RWPE2 (cell line): ENCODE results near the gene TMCC3.

ENCODE experiments used
- ATAC-seq: fragments of 200-7000 bp; cut with Tn5 transposase; 3 replicates; pipeline ENCODE4 v1.9.1; 2021; ENCODE audit warnings: low read depth
- DNase-seq: peaks from one replicate; pipeline ENCODE4 v3.0.0-alpha.2; 2020; ENCODE audit warnings: low spot score
- H3K27ac ChIP-seq: fragments of 450-650 bp; 2 replicates; pipeline ENCODE4 v1.5.1; 2017; ENCODE audit warnings: mild to moderate bottlenecking; ENCODE audit not compliant: poor library complexity, severe bottlenecking
- H3K27me3 ChIP-seq: fragments of 250-450 bp; sonication (Bioruptor Pico); 2 replicates; pipeline ENCODE4 v1.5.1; 2021; ENCODE audit warnings: mild to moderate bottlenecking, moderate library complexity; ENCODE audit not compliant: insufficient read depth, poor library complexity, severe bottlenecking
- H3K36me3 ChIP-seq: fragments of 250-450 bp; sonication (Bioruptor Pico); 2 replicates; pipeline ENCODE4 v1.5.1; 2020; ENCODE audit warnings: low read depth, mild to moderate bottlenecking, moderate library complexity
- H3K4me1 ChIP-seq: fragments of 250-450 bp; sonication (Bioruptor Pico); 2 replicates; pipeline ENCODE4 v1.5.1; 2021; ENCODE audit warnings: mild to moderate bottlenecking, moderate library complexity; ENCODE audit not compliant: insufficient read depth, poor library complexity, severe bottlenecking
- H3K4me3 ChIP-seq: fragments of 250-450 bp; sonication (Bioruptor Pico); 2 replicates; pipeline ENCODE4 v1.5.1; 2021; ENCODE audit warnings: mild to moderate bottlenecking, moderate library complexity; ENCODE audit not compliant: severe bottlenecking
- H3K9me3 ChIP-seq: fragments of 250-450 bp; sonication (Bioruptor Pico); 2 replicates; pipeline ENCODE4 v1.5.1; 2021; ENCODE audit warnings: mild to moderate bottlenecking, moderate library complexity; ENCODE audit not compliant: severe bottlenecking
- TF ChIP-seq, protein P1 (sequence below): fragments of 450-650 bp; IDR thresholded peaks from one replicate; pipeline ENCODE4 v1.5.1; 2017; ENCODE audit warnings: mild to moderate bottlenecking, moderate library complexity; ENCODE audit not compliant: poor library complexity, severe bottlenecking

TMCC3 gene

DNA sequence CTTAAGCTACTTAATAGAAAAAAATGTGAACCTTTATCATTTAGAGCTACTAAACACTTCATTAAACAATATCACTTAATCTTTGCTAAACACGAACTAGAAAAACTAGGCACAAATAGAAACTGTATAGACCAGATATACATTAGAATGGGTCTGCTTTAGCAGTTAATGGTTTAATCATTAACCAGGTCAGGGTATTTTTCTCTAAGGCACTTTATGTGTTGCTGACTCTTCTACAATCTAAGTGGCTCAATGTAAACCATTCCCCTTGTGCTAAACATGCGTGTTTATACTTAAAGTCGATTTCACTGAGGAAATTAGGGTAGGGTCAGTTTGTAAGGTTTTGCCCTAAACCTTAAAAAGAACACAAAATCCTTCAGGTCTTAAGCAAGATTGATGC lies 29.7 kb downstream of the TMCC3 start:
- Histone ChIP-seq H3K4me1 (peaks cover 71% of the 10 kb centered on the region), H3K36me3 (no peaks in the 10 kb centered on the region), H3K4me3 (no peak overlapping the region), H3K27ac (peak overlapping the region; percentile 94), H3K27me3 (no peaks in the 10 kb centered on the region), H3K9me3 (no peaks in the 10 kb centered on the region)
- ATAC-seq (no peak), DNase-seq (no peak)
- TF ChIP-seq, protein P1, sequence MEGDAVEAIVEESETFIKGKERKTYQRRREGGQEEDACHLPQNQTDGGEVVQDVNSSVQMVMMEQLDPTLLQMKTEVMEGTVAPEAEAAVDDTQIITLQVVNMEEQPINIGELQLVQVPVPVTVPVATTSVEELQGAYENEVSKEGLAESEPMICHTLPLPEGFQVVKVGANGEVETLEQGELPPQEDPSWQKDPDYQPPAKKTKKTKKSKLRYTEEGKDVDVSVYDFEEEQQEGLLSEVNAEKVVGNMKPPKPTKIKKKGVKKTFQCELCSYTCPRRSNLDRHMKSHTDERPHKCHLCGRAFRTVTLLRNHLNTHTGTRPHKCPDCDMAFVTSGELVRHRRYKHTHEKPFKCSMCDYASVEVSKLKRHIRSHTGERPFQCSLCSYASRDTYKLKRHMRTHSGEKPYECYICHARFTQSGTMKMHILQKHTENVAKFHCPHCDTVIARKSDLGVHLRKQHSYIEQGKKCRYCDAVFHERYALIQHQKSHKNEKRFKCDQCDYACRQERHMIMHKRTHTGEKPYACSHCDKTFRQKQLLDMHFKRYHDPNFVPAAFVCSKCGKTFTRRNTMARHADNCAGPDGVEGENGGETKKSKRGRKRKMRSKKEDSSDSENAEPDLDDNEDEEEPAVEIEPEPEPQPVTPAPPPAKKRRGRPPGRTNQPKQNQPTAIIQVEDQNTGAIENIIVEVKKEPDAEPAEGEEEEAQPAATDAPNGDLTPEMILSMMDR, result no peak

- Histone ChIP-seq H3K9me3 (no peaks in the 10 kb centered on the region), H3K27me3 (no peaks in the 10 kb centered on the region), H3K27ac (peak overlapping the region; percentile 94), H3K4me1 (peaks cover 86% of the 10 kb centered on the region), H3K4me3 (no peak overlapping the region), H3K36me3 (no peaks in the 10 kb centered on the region)
- peak; percentile 76 for DNase-seq
- peak; percentile 54 for ATAC-seq
- TF ChIP-seq, protein P1, result no peak
These were observed 31.2 kb downstream of the TMCC3 start for GRCh38 chr12:94618995-94619695.

- Histone ChIP-seq H3K27me3 (no peaks in the 10 kb centered on the region), H3K4me1 (peaks cover 74% of the 10 kb centered on the region), H3K4me3 (no peak overlapping the region), H3K27ac (peak overlapping the region; percentile 88), H3K9me3 (no peaks in the 10 kb centered on the region), H3K36me3 (no peaks in the 10 kb centered on the region)
- TF ChIP-seq, protein P1, result no peak
- no peak for ATAC-seq
- no peak for DNase-seq
These were observed 33.3 kb downstream of the TMCC3 start for GRCh38 chr12:94617101-94617500.

DNA sequence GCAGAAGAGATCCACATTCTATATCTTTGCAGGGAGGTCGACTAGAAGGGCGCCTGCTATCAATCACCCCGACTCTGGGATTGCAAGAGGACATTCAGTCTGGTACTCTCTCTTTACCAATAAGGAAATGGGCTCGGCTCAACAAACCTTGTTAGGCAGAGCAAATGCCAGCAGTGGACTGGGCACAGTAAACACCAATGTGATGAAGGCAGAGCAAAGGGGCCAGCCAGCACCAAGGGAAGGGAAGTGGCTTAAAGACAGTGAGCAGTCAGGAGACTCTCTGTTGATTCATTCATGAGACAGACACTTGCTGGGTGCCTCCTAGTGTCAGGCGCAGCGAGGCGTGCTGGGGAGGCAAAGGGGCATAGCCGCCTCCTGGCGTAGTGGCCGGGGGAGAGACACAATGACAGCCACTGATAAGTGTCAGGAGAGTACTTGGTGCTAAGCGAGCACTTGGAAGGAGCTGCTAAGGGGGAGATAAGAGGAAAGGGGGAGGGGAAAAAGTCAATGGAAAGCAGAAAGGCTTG lies 34.1 kb downstream of the TMCC3 start:
- Histone ChIP-seq H3K4me1 (peaks cover 70% of the 10 kb centered on the region), H3K9me3 (no peaks in the 10 kb centered on the region), H3K27ac (peak overlapping the region; percentile 88), H3K4me3 (no peak overlapping the region), H3K36me3 (no peaks in the 10 kb centered on the region), H3K27me3 (no peaks in the 10 kb centered on the region)
- ATAC-seq (peak; percentile 53), DNase-seq (no peak)
- TF ChIP-seq, protein P1, result peak; percentile 33
